RWPE2 (cell line): ENCODE measurements around the gene MDGA2.

Experiments used
- ATAC-seq: fragments of 200-7000 bp; cut with Tn5 transposase; 3 replicates; pipeline ENCODE4 v1.9.1; 2021; ENCODE audit warnings: low read depth
- DNase-seq: peaks from one replicate; pipeline ENCODE4 v3.0.0-alpha.2; 2020; ENCODE audit warnings: low spot score
- H3K27ac ChIP-seq: fragments of 450-650 bp; 2 replicates; pipeline ENCODE4 v1.5.1; 2017; ENCODE audit warnings: mild to moderate bottlenecking; ENCODE audit not compliant: poor library complexity, severe bottlenecking
- H3K27me3 ChIP-seq: fragments of 250-450 bp; sonication (Bioruptor Pico); 2 replicates; pipeline ENCODE4 v1.5.1; 2021; ENCODE audit warnings: mild to moderate bottlenecking, moderate library complexity; ENCODE audit not compliant: insufficient read depth, poor library complexity, severe bottlenecking
- H3K36me3 ChIP-seq: fragments of 250-450 bp; sonication (Bioruptor Pico); 2 replicates; pipeline ENCODE4 v1.5.1; 2020; ENCODE audit warnings: low read depth, mild to moderate bottlenecking, moderate library complexity
- H3K4me1 ChIP-seq: fragments of 250-450 bp; sonication (Bioruptor Pico); 2 replicates; pipeline ENCODE4 v1.5.1; 2021; ENCODE audit warnings: mild to moderate bottlenecking, moderate library complexity; ENCODE audit not compliant: insufficient read depth, poor library complexity, severe bottlenecking
- H3K4me3 ChIP-seq: fragments of 250-450 bp; sonication (Bioruptor Pico); 2 replicates; pipeline ENCODE4 v1.5.1; 2021; ENCODE audit warnings: mild to moderate bottlenecking, moderate library complexity; ENCODE audit not compliant: severe bottlenecking
- H3K9me3 ChIP-seq: fragments of 250-450 bp; sonication (Bioruptor Pico); 2 replicates; pipeline ENCODE4 v1.5.1; 2021; ENCODE audit warnings: mild to moderate bottlenecking, moderate library complexity; ENCODE audit not compliant: severe bottlenecking
- TF ChIP-seq, protein P1 (sequence below): fragments of 450-650 bp; IDR thresholded peaks from one replicate; pipeline ENCODE4 v1.5.1; 2017; ENCODE audit warnings: mild to moderate bottlenecking, moderate library complexity; ENCODE audit not compliant: poor library complexity, severe bottlenecking

The MDGA2 gene

DNA sequence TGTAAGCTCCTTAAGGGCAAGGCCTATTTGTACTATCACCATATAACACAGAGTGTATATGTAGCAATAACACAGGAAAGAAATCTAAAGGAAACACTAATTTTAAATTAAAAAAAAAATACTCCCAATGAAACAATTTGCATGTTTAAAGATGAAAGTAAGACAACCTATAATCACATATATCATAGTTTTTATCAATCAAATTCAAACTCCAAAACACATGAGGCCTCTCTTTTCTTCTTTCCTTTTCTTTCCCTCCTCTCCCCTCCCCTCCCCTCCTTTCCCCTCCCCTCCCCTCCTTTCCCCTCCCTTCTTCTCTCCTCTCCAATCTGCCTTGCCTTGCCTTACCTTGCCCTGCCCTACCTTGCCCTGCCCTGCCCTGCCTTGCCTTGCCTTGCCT is 618.0 kb downstream of the MDGA2 start:
- Histone ChIP-seq H3K4me1 (no peaks in the 10 kb centered on the region), H3K36me3 (no peaks in the 10 kb centered on the region), H3K27ac (no peak overlapping the region), H3K27me3 (peaks cover 9% of the 10 kb centered on the region), H3K4me3 (no peak overlapping the region), H3K9me3 (no peaks in the 10 kb centered on the region)
- no peak for ATAC-seq
- DNase-seq: no peak
- TF ChIP-seq, protein P1, sequence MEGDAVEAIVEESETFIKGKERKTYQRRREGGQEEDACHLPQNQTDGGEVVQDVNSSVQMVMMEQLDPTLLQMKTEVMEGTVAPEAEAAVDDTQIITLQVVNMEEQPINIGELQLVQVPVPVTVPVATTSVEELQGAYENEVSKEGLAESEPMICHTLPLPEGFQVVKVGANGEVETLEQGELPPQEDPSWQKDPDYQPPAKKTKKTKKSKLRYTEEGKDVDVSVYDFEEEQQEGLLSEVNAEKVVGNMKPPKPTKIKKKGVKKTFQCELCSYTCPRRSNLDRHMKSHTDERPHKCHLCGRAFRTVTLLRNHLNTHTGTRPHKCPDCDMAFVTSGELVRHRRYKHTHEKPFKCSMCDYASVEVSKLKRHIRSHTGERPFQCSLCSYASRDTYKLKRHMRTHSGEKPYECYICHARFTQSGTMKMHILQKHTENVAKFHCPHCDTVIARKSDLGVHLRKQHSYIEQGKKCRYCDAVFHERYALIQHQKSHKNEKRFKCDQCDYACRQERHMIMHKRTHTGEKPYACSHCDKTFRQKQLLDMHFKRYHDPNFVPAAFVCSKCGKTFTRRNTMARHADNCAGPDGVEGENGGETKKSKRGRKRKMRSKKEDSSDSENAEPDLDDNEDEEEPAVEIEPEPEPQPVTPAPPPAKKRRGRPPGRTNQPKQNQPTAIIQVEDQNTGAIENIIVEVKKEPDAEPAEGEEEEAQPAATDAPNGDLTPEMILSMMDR: no peak

GRCh38 chr14:47044841-47045240 is 630.6 kb downstream of the MDGA2 start:
- peak; percentile 74 for ATAC-seq

DNA sequence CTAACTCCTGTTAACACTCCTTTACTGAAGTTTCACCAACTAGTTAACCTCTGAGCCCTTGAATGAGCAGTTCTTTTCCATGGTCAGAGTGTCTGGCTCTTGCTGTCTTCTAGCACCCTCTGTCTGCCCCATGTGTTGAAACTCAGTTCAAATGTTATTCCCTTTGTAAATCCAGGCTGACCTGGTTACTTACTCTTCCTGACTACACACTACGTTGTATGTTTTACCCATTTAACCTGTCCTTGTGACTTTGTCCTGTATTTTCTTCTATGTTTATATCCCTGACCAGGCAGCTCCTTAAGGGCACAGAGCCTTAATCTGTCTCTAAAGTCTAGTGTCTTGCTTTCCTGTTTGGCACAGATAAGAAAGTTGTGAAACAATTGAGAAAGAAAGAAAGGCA is 634.9 kb downstream of the MDGA2 start:
- Histone ChIP-seq H3K4me1 (no peaks in the 10 kb centered on the region), H3K27me3 (peaks cover 5% of the 10 kb centered on the region), H3K27ac (no peak overlapping the region), H3K9me3 (no peaks in the 10 kb centered on the region), H3K4me3 (no peak overlapping the region), H3K36me3 (no peaks in the 10 kb centered on the region)
- TF ChIP-seq, protein P1: peak; percentile 80
- DNase-seq: no peak
- peak; percentile 93 for ATAC-seq

More at GRCh38 chr14:47044841-47045240, 630.6 kb downstream of the MDGA2 start:
- Histone ChIP-seq H3K4me1 (no peaks in the 10 kb centered on the region), H3K9me3 (no peaks in the 10 kb centered on the region), H3K27ac (no peak overlapping the region), H3K36me3 (no peaks in the 10 kb centered on the region), H3K4me3 (no peak overlapping the region), H3K27me3 (peaks cover 10% of the 10 kb centered on the region)
- TF ChIP-seq, protein P1: peak; percentile 42
- no peak for DNase-seq

DNA sequence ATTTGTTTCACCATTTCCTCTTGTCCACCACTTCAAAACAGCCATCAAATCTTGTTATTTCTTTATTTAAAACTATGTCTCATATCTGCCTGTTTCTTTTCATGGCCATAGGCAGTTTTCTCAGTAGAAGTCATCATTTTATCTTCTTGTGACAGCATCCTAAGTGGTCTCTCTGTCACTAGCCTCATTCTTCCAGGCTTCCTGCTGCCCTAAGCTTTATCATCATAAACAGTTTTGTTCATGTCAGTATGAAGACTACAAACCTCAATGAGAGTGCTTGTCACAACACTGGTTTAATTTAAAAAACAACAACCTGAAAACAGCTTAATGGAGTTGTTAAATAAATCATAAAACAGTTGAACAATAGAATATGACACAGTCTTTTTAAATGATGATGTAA is 636.1 kb downstream of the MDGA2 start:
- Histone ChIP-seq H3K36me3 (no peaks in the 10 kb centered on the region), H3K27me3 (peaks cover 7% of the 10 kb centered on the region), H3K27ac (no peak overlapping the region), H3K4me1 (no peaks in the 10 kb centered on the region), H3K4me3 (no peak overlapping the region), H3K9me3 (no peaks in the 10 kb centered on the region)
- ATAC-seq (no peak), DNase-seq (no peak)
- TF ChIP-seq, protein P1: no peak

GRCh38 chr14:47022721-47023120 is 652.7 kb downstream of the MDGA2 start:
- Histone ChIP-seq H3K4me1 (peaks cover 4% of the 10 kb centered on the region), H3K4me3 (no peak overlapping the region), H3K27ac (no peak overlapping the region), H3K9me3 (no peaks in the 10 kb centered on the region), H3K27me3 (no peaks in the 10 kb centered on the region), H3K36me3 (no peaks in the 10 kb centered on the region)
- TF ChIP-seq, protein P1: no peak
- DNase-seq (no peak), ATAC-seq (peak; percentile 90)
